CD4-positive, CD25-positive, alpha-beta regulatory T cell (primary cell): ENCODE data around the gene TGM2. TPM values are rescaled to one million over a fixed set of nuclear protein-coding genes. Genes with fewer than 3 reads are reported as not detected.

ENCODE experiments used
- ATAC-seq, 2 donors: fragments of 150-1000 bp; cut with Tn5 transposase; one replicate each; pipeline ENCODE4 v1.10.0; 2021; ENCODE audit warnings: low read depth in 2 of 2, moderate number of reproducible peaks in 2 of 2, moderate library complexity in 1 of 2
- DNase-seq, 3 donors: peaks; one replicate each; pipeline versions ENCODE4 v3.0.0 to v3.0.0-alpha.2; 2012 to 2022; ENCODE audit warnings: mixed read lengths in 1 of 3
- H3K27ac ChIP-seq: one replicate; pipeline ENCODE4 v1.7.0; 2013; ENCODE audit warnings: mild to moderate bottlenecking, low read length; ENCODE audit not compliant: insufficient read depth, poor library complexity, severe bottlenecking
- H3K27me3 ChIP-seq: one replicate; pipeline ENCODE4 v1.7.0; 2013; ENCODE audit warnings: low read length; ENCODE audit not compliant: control insufficient read depth, insufficient read depth
- H3K36me3 ChIP-seq: one replicate; pipeline ENCODE4 v1.7.0; 2013; ENCODE audit warnings: mild to moderate bottlenecking, low read length, moderate library complexity; ENCODE audit not compliant: control insufficient read depth, insufficient read depth
- H3K4me1 ChIP-seq: 2 replicates; pipeline ENCODE4 v1.7.0; 2013; ENCODE audit warnings: mild to moderate bottlenecking, low read length; ENCODE audit not compliant: insufficient read depth, control insufficient read depth, poor library complexity, severe bottlenecking
- H3K4me3 ChIP-seq: one replicate; pipeline ENCODE4 v1.7.0; 2013; ENCODE audit warnings: low read depth, mild to moderate bottlenecking, low read length, moderate library complexity
- H3K9me3 ChIP-seq, 2 experiments: 1 replicate in 1 of 2; 2 replicates in 1 of 2; pipeline ENCODE4 v1.7.0; 2013; ENCODE audit warnings: low read length in 2 of 2, mild to moderate bottlenecking in 1 of 2, moderate library complexity in 1 of 2; ENCODE audit not compliant: control insufficient read depth in 2 of 2
- H3K27ac Mint-ChIP-seq, 3 donors: one replicate each; pipeline ENCODE4 v1.8.0; 2020 to 2022; ENCODE audit warnings: mild to moderate bottlenecking in 3 of 3, mixed read lengths in 3 of 3, moderate library complexity in 2 of 3
- H3K27me3 Mint-ChIP-seq: one replicate; pipeline ENCODE4 v1.8.0; 2022; ENCODE audit warnings: mild to moderate bottlenecking, mixed read lengths
- H3K36me3 Mint-ChIP-seq: one replicate; pipeline ENCODE4 v1.8.0; 2020; ENCODE audit warnings: mixed read lengths
- H3K4me1 Mint-ChIP-seq, 4 donors: one replicate each; pipeline ENCODE4 v1.8.0; 2020 to 2022; ENCODE audit warnings: mixed read lengths in 4 of 4, mild to moderate bottlenecking in 1 of 4
- H3K4me3 Mint-ChIP-seq, 4 donors: one replicate each; pipeline ENCODE4 v1.8.0; 2020 to 2022; ENCODE audit warnings: mild to moderate bottlenecking in 4 of 4, mixed read lengths in 4 of 4, moderate library complexity in 3 of 4
- H3K9me3 Mint-ChIP-seq, 7 donors: one replicate each; pipeline ENCODE4 v1.8.0; 2020 to 2022; ENCODE audit warnings: mixed read lengths in 7 of 7, mild to moderate bottlenecking in 3 of 7, moderate library complexity in 2 of 7
- polyA plus RNA-seq, 4 donors: library from polyadenylated mRNA; unstranded; fragments of 300-500 nt; fragmentation: Illumina TruSeq; gene quantifications; one replicate each; pipeline ENCODE4 v1.2.3, GENCODE V29; 2021
- total RNA-seq: library from RNA; stranded (reverse); gene quantifications from one replicate; pipeline ENCODE4 v1.2.3, GENCODE V29; 2022

Gene TGM2
- total and polyA plus RNA-seq, 5 donors from 2014 or later: 0.13 TPM; not detected in 4

DNA sequence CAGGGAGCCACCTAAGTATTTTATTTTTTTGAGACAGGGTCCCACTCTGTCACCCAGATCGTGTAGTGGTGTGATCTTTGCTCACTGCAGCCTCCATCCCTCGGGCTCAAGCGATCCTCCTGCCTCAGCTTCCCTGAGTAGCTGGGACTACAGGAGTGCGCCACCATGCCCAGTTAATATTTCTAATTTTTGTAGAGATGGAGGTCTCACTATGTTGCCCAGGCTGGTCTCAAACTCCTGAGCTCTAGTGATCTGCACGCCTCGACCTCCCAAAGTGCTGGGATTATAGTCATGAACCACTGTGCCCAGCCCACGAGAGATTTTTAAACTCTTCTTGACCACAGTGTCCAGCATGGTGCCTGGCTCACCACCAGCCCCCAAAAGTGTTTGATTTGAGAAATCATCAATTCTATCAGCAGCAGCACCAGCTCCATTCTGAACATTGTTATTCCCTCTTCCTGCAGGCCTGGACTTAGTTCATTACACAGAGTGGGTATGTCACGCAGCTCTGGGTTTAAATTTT lies 2.3 kb upstream of the TGM2 start:
- Mint-ChIP-seq H3K27me3 (peaks cover 16% of the 10 kb centered on the region), H3K9me3 (no peaks in the 10 kb centered on the region), H3K4me3 (no peak overlapping the region), H3K4me1 (peaks cover 0 to 10% (median under 1%) of the 10 kb centered on the region in 4 donors), H3K36me3 (no peaks in the 10 kb centered on the region), H3K27ac (no peak overlapping the region)
- Histone ChIP-seq H3K36me3 (no peaks in the 10 kb centered on the region), H3K27ac (no peak overlapping the region), H3K9me3 (no peaks in the 10 kb centered on the region), H3K27me3 (peaks cover 3% of the 10 kb centered on the region), H3K4me1 (no peaks in the 10 kb centered on the region), H3K4me3 (no peak overlapping the region)
- no peak for ATAC-seq
- no peak for DNase-seq

DNA sequence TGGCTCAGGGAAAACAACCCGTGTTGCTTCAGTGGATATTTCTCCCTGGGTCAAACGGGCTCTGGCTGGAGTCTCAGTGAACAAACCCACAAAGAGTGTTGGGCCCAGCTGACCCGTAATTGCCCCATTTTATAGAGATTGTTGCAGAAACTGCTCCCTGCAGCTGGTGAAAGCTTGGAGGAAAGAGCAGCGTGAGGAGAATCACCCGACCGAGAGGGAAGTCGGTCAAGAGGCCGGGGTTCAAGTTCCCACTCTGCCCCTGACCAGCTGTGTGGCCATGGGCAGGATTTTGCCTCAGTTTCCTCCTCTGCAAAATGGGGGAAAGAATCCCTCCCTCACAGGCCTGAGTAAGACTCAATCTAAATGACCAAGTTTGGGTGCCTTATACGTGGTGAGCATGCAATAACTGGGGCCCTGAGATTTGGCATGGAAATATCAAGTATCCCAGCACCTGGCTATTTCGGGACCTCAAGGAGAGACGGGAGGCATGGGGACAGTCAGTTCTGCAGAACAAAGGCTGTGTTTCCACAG lies 1.7 kb upstream of the TGM2 start:
- no peak overlapping the region for H3K4me3 Mint-ChIP-seq
- peaks cover 0 to 10% (median under 1%) of the 10 kb centered on the region in 4 donors for H3K4me1 Mint-ChIP-seq
- Histone ChIP-seq H3K4me3 (no peak overlapping the region), H3K4me1 (no peaks in the 10 kb centered on the region), H3K27me3 (peaks cover 3% of the 10 kb centered on the region), H3K27ac (no peak overlapping the region), H3K9me3 (no peaks in the 10 kb centered on the region), H3K36me3 (no peaks in the 10 kb centered on the region)
- no peak for DNase-seq
- no peak overlapping the region for H3K27ac Mint-ChIP-seq
- no peaks in the 10 kb centered on the region for H3K9me3 Mint-ChIP-seq
- H3K27me3 Mint-ChIP-seq: peaks cover 22% of the 10 kb centered on the region
- no peak for ATAC-seq
- no peaks in the 10 kb centered on the region for H3K36me3 Mint-ChIP-seq

DNA sequence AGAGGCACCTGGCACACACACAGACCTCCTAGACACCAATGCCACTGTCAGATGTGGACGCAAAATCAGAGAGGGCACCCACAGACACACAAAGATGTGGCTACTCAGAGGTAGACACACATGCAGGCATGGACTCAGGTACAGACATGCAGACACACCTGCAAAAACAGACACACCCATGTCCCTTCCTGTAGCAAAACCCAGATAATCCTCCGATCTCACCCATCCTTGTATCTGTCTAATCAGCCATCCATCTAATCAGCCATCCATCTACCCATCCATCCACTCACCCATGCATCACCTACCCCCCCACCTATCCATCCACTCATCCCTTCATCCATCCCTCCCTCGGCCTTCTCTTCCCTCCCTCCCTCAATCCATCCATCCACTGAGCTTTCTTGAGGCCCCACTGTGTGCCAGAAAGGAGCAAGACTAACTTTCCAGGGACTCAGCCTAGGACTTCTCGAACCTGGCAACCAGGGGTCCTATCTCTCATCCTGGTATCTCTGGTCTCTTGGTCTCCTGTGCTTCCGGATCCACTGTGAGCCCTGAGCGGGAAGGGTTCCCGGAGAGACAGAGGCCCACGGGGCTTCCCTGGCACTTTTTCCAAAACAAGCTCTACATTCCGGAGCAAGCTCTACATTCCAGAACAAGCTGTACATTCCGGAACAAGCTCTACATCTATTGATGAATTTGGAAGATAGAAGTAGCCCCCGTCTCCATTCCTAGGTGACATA lies 1.1 kb upstream of the TGM2 start:
- Mint-ChIP-seq H3K4me3 (no peak overlapping the region), H3K27ac (no peak overlapping the region)
- H3K4me1 ChIP-seq: no peaks in the 10 kb centered on the region

DNA sequence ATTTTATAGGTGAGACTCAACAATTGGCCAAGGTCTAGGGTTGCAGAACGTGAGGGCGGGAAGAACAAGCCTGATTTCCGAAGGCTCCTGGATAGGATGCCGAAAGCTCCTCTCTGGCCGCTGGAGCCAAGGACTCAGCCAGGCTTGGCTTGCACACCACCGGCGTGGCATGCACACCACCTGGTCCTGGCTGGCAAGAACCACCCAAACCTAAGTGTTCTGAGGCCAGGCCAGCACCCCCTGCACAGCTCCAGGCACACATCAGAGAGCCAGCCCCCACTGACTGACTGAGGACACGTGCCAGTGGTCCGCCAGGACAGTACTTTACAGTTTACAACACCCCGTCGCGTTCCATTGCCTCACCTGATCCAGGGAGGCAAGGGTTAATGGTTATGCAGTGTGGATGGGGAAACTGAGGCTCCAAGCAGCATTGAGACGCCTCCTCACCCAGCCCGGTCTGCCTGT lies 414 bp downstream of the TGM2 start:
- Histone ChIP-seq H3K4me3 (no peak overlapping the region), H3K9me3 (no peaks in the 10 kb centered on the region), H3K27ac (no peak overlapping the region)

More for the DNA sequence above, 1.1 kb upstream of the TGM2 start:
- Histone ChIP-seq H3K27ac (no peak overlapping the region), H3K36me3 (no peaks in the 10 kb centered on the region), H3K4me3 (no peak overlapping the region), H3K9me3 (no peaks in the 10 kb centered on the region), H3K27me3 (peaks cover 3% of the 10 kb centered on the region)
- DNase-seq: no peak
- peaks cover 22% of the 10 kb centered on the region for H3K27me3 Mint-ChIP-seq
- H3K9me3 Mint-ChIP-seq: no peaks in the 10 kb centered on the region
- no peaks in the 10 kb centered on the region for H3K36me3 Mint-ChIP-seq
- peaks cover 0 to 10% (median under 1%) of the 10 kb centered on the region in 4 donors for H3K4me1 Mint-ChIP-seq
- no peak for ATAC-seq

DNA sequence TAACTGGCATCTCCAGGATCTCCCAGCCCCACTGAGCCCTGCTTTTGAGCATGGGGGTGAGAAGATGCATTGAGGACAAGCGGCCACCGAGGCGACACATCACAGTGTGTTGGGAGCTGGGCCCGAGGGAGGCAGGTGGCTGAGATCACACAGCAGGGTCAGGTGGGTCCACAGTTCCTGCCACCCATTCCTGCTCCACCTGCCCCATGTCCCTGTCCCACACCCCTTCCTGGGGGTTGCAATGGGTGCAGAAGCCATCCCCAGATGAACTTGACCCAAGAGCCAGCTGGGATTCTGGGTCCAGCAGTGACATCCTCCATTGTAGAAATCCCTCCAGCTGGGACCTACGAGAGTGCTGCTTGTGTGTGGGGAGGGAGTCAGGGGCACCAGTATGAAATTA lies 1.0 kb downstream of the TGM2 start:
- Mint-ChIP-seq H3K27ac (no peak overlapping the region), H3K4me3 (no peak overlapping the region), H3K36me3 (no peaks in the 10 kb centered on the region), H3K9me3 (no peaks in the 10 kb centered on the region), H3K27me3 (peaks cover 22% of the 10 kb centered on the region), H3K4me1 (peaks cover 0 to 10% (median under 1%) of the 10 kb centered on the region in 4 donors)
- H3K36me3 ChIP-seq: no peaks in the 10 kb centered on the region
- peaks cover 3% of the 10 kb centered on the region for H3K27me3 ChIP-seq
- no peaks in the 10 kb centered on the region for H3K4me1 ChIP-seq
- no peak overlapping the region for H3K4me3 ChIP-seq
- no peaks in the 10 kb centered on the region for H3K9me3 ChIP-seq
- DNase-seq: no peak
- H3K27ac ChIP-seq: no peak overlapping the region
- ATAC-seq: no peak

More for the DNA sequence above, 414 bp downstream of the TGM2 start:
- ATAC-seq: no peak
- no peaks in the 10 kb centered on the region for H3K9me3 Mint-ChIP-seq
- DNase-seq: no peak
- Histone ChIP-seq H3K4me1 (no peaks in the 10 kb centered on the region), H3K36me3 (no peaks in the 10 kb centered on the region), H3K27me3 (peaks cover 3% of the 10 kb centered on the region)
- peaks cover 0 to 10% (median under 1%) of the 10 kb centered on the region in 4 donors for H3K4me1 Mint-ChIP-seq
- H3K36me3 Mint-ChIP-seq: no peaks in the 10 kb centered on the region
- H3K27me3 Mint-ChIP-seq: peaks cover 22% of the 10 kb centered on the region
- H3K27ac Mint-ChIP-seq: peak overlapping the region in 1 of 3 donors; percentile 26
- H3K4me3 Mint-ChIP-seq: no peak overlapping the region

DNA sequence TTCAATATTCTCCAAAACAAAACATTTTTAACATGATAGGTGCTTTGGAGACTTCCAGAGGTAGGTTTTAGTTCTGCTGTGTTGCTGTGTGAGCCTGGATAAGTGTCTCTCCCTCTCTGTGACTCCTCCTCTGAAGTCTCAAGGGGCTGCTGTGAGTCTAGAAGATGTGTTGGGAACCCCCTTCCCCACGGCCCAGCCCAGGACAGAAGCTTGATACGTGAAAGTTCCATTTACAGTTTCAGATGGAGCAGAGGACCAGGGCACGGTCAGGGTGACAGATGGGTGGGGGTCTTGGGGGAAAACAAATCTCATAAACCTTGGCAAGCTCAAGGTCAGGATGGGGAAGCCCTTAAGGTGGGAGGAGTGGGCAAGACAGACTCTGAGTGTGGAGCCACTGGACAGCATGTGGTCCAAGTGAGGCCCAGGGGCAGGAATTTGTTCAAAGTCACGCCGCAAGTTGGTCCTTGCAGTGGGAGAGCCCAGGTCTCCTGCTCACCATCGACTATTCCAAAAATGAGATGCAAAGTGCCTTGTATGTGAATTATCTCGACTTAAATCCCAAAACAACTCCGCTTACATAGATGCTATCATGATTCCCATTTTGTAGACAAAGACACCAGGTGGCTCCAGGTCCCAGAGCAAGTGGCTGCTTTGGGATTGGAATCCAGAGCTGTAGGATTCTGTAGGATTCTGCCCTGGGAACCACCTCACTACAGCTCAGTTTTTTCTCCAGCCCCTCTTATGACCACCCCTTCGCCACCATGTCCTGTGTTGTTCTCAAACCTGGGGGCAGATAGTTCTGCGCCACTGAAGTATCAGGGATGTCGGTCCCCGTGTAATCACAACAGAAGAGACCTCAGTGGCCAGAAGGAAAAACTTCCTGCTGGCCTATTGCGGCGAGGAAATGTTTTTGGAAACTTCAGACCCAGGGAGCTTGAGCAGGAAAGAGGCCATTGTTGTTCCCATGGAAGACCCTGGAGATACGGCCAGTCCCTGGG lies 1.9 kb downstream of the TGM2 start:
- no peak for ATAC-seq
- DNase-seq: no peak
- Mint-ChIP-seq H3K36me3 (no peaks in the 10 kb centered on the region), H3K4me1 (peaks cover 0 to 6% (median under 1%) of the 10 kb centered on the region in 4 donors), H3K27me3 (peaks cover 22% of the 10 kb centered on the region), H3K4me3 (no peak overlapping the region), H3K9me3 (no peaks in the 10 kb centered on the region), H3K27ac (peak overlapping the region in 1 of 3 donors; percentile 84)
- Histone ChIP-seq H3K36me3 (no peaks in the 10 kb centered on the region), H3K27ac (no peak overlapping the region), H3K27me3 (peaks cover 3% of the 10 kb centered on the region), H3K4me3 (no peak overlapping the region), H3K4me1 (no peaks in the 10 kb centered on the region), H3K9me3 (no peaks in the 10 kb centered on the region)

DNA sequence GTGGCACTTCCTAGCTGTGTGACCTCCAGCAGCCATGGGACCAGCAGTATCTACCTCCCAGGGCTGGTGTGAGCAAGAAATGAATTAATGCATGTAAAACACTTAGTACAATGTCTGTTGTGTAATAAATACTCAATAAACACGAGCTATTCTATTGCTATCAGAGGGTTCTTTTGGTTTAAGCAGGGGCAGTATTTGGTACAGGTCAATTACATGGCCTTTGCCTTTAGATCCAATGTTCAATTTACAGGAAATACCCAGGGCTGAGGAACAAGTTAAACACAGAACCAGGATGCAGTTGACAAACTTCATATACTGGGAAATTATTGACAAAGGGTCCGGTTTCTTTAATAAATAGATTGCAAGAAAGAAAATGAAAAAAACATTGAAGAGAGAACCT lies 2.9 kb downstream of the TGM2 start:
- H3K27ac ChIP-seq: no peak overlapping the region
- Mint-ChIP-seq H3K27ac (no peak overlapping the region), H3K36me3 (no peaks in the 10 kb centered on the region), H3K4me1 (peaks cover 0 to 6% (median under 1%) of the 10 kb centered on the region in 4 donors), H3K4me3 (no peak overlapping the region), H3K9me3 (no peaks in the 10 kb centered on the region), H3K27me3 (peaks cover 22% of the 10 kb centered on the region)
- H3K36me3 ChIP-seq: no peaks in the 10 kb centered on the region
- H3K27me3 ChIP-seq: peaks cover 3% of the 10 kb centered on the region
- no peak overlapping the region for H3K4me3 ChIP-seq
- ATAC-seq (no peak), DNase-seq (no peak)
- H3K4me1 ChIP-seq: no peaks in the 10 kb centered on the region
- H3K9me3 ChIP-seq: no peaks in the 10 kb centered on the region
